ENCODE measurements around the gene CTDP1. TPM values are rescaled to one million over a fixed set of nuclear protein-coding genes. Genes with fewer than 3 reads are reported as not detected.

Gene CTDP1
- total and polyA plus RNA-seq, 12 donors: 3.8 to 23.9 (median 15.8) TPM

DNA sequence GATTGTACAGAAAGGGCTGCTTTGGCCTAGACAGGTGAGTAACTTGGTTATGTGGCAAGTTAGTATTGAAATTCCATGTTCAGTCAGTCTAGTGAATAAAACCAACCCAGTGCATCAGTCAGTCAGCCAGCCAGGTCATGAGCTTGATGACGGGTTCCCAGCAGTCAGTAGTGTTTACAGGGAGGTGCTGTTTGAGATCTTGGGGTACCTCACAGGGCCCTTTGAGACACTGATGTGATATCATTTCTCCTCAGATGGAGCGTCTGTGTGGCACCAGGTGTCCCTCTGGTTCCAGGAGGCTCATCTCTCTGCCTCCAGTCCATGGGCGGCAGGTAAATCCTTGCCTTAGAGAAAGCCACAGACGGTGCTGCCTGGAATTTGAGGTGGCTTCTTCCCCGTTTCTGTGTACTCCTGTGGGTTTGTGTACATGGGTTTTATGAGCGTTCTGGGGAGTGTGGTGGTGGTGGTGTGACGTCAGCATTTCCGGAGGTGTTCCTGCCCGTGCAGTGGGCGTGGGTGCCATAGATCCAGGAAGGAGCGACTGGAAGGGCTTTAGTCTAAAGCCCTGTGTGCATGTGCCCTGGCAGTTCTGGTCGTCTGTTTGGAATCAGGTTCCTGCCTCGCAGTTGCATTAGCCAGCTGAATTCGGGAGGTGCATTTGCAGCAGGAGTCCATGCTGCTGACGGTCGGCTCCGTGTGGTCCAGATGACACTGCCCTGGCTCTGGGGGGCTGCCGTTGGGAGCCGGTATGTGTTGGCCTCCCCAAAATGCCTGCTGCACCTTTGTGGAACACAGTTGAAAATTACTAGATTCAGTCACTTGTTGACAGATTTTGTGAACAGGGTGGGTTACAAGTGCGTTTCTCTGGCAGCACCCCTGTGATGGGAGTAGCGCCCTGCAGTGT is 2.1 kb downstream of the CTDP1 start:
- Histone ChIP-seq H3K36me3 (replicated peaks in 1 of 2) (no peaks in the 10 kb centered on the region), H3K4me1 (replicated peaks in 1 of 2) (peaks cover 18 to 30% of the 10 kb centered on the region in 2 donors), H3K27me3 (no peaks in the 10 kb centered on the region), H3K4me3 (no peak overlapping the region), H3K27ac (no peak overlapping the region), H3K9me3 (replicated peaks in 1 of 3) (no peaks in the 10 kb centered on the region)
- WGBS, 4 donors: 78 to 86% (median 84%) methylated on average over 12 to 21 of the region's 21 CpGs
- DNase-seq: no peak
- intact Hi-C loops (cut with DNase I): loop anchor here in 1 of 2 donors (10.0 kb wide), 2 partner anchors 273 to 353 kb away; partner anchors contain the start of genes RBFA and SLC66A2
- no peak for TF ChIP-seq POLR2A (IDR thresholded peaks at IDR 0.05)
- TF ChIP-seq, protein P1, sequence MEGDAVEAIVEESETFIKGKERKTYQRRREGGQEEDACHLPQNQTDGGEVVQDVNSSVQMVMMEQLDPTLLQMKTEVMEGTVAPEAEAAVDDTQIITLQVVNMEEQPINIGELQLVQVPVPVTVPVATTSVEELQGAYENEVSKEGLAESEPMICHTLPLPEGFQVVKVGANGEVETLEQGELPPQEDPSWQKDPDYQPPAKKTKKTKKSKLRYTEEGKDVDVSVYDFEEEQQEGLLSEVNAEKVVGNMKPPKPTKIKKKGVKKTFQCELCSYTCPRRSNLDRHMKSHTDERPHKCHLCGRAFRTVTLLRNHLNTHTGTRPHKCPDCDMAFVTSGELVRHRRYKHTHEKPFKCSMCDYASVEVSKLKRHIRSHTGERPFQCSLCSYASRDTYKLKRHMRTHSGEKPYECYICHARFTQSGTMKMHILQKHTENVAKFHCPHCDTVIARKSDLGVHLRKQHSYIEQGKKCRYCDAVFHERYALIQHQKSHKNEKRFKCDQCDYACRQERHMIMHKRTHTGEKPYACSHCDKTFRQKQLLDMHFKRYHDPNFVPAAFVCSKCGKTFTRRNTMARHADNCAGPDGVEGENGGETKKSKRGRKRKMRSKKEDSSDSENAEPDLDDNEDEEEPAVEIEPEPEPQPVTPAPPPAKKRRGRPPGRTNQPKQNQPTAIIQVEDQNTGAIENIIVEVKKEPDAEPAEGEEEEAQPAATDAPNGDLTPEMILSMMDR (IDR thresholded peaks at IDR 0.05): no peak

DNA sequence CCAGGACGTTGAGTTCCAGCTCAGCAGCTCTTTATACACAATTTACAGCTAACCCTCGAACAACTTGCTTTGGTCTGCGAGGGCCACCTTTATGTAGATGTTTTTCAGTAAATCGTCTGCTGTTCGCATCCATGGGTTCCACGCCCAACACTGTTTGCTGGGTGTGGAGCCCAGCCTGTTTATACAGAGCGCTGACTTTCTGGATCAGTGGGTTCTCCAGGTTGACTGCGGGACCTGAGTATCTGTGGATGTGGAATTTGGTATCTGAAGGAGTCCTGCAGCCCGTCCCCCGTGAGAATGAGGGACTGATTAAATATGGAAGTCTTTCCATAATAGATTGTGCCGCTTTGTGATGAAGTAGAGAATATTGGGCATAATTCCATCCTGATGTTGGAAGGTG is 2.9 kb downstream of the CTDP1 start:
- WGBS, 4 donors: 91 to 94% (median 92%) methylated on average over 11 of the region's 11 CpGs
- H3K27me3 ChIP-seq: no peaks in the 10 kb centered on the region
- intact Hi-C loops (cut with DNase I): loop anchor here in 1 of 2 donors (10.0 kb wide), 2 partner anchors 272 to 352 kb away; partner anchors contain the start of genes RBFA and SLC66A2
- H3K4me3 ChIP-seq: no peak overlapping the region
- H3K4me1 ChIP-seq (replicated peaks in 1 of 2): peaks cover 18 to 27% of the 10 kb centered on the region in 2 donors
- TF ChIP-seq POLR2A (IDR thresholded peaks at IDR 0.05): no peak
- TF ChIP-seq, protein P1 (IDR thresholded peaks at IDR 0.05): no peak
- no peak overlapping the region for H3K27ac ChIP-seq
- no peaks in the 10 kb centered on the region for H3K36me3 ChIP-seq (replicated peaks in 1 of 2)
- DNase-seq: no peak
- no peaks in the 10 kb centered on the region for H3K9me3 ChIP-seq (replicated peaks in 1 of 3)

DNA sequence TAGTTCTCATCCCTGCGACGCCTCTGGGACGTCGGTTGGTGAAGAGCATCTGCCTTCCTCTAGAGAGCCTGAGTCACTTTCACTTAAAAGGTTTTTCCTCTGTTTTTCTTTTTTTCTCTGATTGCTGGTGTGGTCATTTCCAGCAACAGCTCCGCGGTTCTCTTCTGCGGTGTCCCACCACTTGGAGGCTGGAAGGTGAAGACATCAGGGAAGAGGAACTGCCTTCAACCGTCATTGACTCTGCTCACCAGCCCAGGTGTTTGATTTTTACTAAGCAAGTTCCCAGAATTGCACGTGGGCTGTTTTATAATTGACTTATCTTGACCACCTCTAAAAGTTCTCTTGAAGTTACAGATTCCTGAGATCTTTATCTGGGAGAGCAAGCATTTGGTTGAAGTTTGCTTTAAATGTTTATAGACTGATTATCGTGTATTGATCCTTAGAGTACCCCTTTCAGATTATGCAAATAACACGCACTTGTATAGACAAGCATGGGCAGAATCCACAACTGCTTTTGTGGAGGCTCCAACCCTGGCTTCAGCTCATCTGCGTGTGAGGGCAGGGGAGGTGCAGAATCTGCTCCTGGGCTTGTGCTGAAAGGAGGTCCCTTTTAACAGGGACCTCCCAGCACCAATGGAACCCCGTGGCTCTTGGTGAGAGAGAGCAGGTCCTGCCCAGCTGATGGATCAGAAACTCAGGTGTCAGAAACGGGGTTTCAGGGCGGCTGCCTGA is 3.5 kb downstream of the CTDP1 start:
- Histone ChIP-seq H3K9me3 (replicated peaks in 1 of 3) (no peaks in the 10 kb centered on the region), H3K36me3 (replicated peaks in 1 of 2) (no peaks in the 10 kb centered on the region), H3K27ac (no peak overlapping the region), H3K27me3 (no peaks in the 10 kb centered on the region), H3K4me3 (no peak overlapping the region), H3K4me1 (replicated peaks in 1 of 2) (peaks cover 17 to 21% of the 10 kb centered on the region in 2 donors)
- intact Hi-C loops (cut with DNase I): loop anchor here in 1 of 2 donors (10.0 kb wide), 2 partner anchors 272 to 352 kb away; partner anchors contain the start of genes RBFA and SLC66A2
- DNase-seq: no peak
- TF ChIP-seq POLR2A (IDR thresholded peaks at IDR 0.05): no peak
- TF ChIP-seq, protein P1 (IDR thresholded peaks at IDR 0.05): no peak
- 77 to 94% (median 83%) methylated on average over 15 of the region's 15 CpGs for WGBS, 4 donors

All from adrenal gland (tissue), 12 donors.